ENCODE data around the gene TMC8.
"Not testable (repeated sequence)": the region's sequence is repeated elsewhere in the genome, so short reads cannot be mapped to it uniquely, and the experiment has no call there.

The TMC8 gene

GRCh38 chr17:78130437-78131101, at the start of gene TMC8:
Gene TMC8 (plus strand): TSS chr17:78130771. CDS start chr17:78131589, 818 bp downstream.
- DNase-seq (ENCODE audit: low read depth) = no peak

- no peak for DNase-seq (ENCODE audit: low read depth)
Observed at GRCh38 chr17:78081551-78081950, 49.0 kb upstream of the TMC8 start.

- DNase-seq (ENCODE audit: low read depth) = not testable (repeated sequence)
Observed at GRCh38 chr17:78082355-78082872, 48.2 kb upstream of the TMC8 start.

- no peak for DNase-seq (ENCODE audit: low read depth)
Observed at GRCh38 chr17:78082988-78083387, 47.6 kb upstream of the TMC8 start.

- no peak for DNase-seq (ENCODE audit: low read depth)
Observed at GRCh38 chr17:78086740-78087139, 43.8 kb upstream of the TMC8 start.

- DNase-seq (ENCODE audit: low read depth) = no peak
Observed at GRCh38 chr17:78088529-78088928, 42.0 kb upstream of the TMC8 start.

- no peak for DNase-seq (ENCODE audit: low read depth)
Observed at GRCh38 chr17:78089576-78090281, 40.8 kb upstream of the TMC8 start.

GRCh38 chr17:78092794-78093324, 37.7 kb upstream of the TMC8 start:
- DNase-seq (ENCODE audit: low read depth) = no peak

GRCh38 chr17:78095035-78095434, 35.5 kb upstream of the TMC8 start:
- DNase-seq (ENCODE audit: low read depth) = no peak

- DNase-seq (ENCODE audit: low read depth) = no peak
Observed at GRCh38 chr17:78096093-78096492, 34.5 kb upstream of the TMC8 start.

- DNase-seq (ENCODE audit: low read depth) = no peak
Observed at GRCh38 chr17:78101112-78101511, 29.5 kb upstream of the TMC8 start.

GRCh38 chr17:78101542-78101941, 29.0 kb upstream of the TMC8 start:
- DNase-seq (ENCODE audit: low read depth) = no peak

GRCh38 chr17:78103311-78103710, 27.3 kb upstream of the TMC8 start:
- DNase-seq (ENCODE audit: low read depth) = no peak

- DNase-seq (ENCODE audit: low read depth) = no peak
Observed at GRCh38 chr17:78104540-78104941, 26.0 kb upstream of the TMC8 start.

- DNase-seq (ENCODE audit: low read depth) = no peak
Observed at GRCh38 chr17:78105101-78105500, 25.5 kb upstream of the TMC8 start.

- no peak for DNase-seq (ENCODE audit: low read depth)
Observed at GRCh38 chr17:78105551-78105950, 25.0 kb upstream of the TMC8 start.

- no peak for DNase-seq (ENCODE audit: low read depth)
Observed at GRCh38 chr17:78106211-78106610, 24.4 kb upstream of the TMC8 start.

GRCh38 chr17:78107457-78107856, 23.1 kb upstream of the TMC8 start:
- no peak for DNase-seq (ENCODE audit: low read depth)

- no peak for DNase-seq (ENCODE audit: low read depth)
Observed at GRCh38 chr17:78107976-78108725, 22.4 kb upstream of the TMC8 start.

GRCh38 chr17:78108726-78109488, 21.7 kb upstream of the TMC8 start:
- DNase-seq (ENCODE audit: low read depth) = no peak

GRCh38 chr17:78109489-78109761, 21.1 kb upstream of the TMC8 start:
- no peak for DNase-seq (ENCODE audit: low read depth)

Data from stimulated activated CD8-positive, alpha-beta memory T cell treated with anti-CD3 and anti-CD28 coated beads, Interleukin-15, amount 100 ng/mL, for 24 hours (primary cell).